GM18909 (cell line): ENCODE results near the gene SLC2A8.
A peak's percentile ranks its signal among the peaks of the same experiment; 100 is the strongest.

Source experiments
- ATAC-seq: cut with Tn5 transposase; IDR thresholded peaks from one replicate; pipeline ENCODE4 v1.9.1; 2021; ENCODE audit warnings: mild to moderate bottlenecking; ENCODE audit not compliant: unreplicated experiment, poor library complexity

The SLC2A8 gene

GRCh38 chr9:127399736-127400269 is 2.8 kb downstream of the SLC2A8 start:
- ATAC-seq = no peak

DNA sequence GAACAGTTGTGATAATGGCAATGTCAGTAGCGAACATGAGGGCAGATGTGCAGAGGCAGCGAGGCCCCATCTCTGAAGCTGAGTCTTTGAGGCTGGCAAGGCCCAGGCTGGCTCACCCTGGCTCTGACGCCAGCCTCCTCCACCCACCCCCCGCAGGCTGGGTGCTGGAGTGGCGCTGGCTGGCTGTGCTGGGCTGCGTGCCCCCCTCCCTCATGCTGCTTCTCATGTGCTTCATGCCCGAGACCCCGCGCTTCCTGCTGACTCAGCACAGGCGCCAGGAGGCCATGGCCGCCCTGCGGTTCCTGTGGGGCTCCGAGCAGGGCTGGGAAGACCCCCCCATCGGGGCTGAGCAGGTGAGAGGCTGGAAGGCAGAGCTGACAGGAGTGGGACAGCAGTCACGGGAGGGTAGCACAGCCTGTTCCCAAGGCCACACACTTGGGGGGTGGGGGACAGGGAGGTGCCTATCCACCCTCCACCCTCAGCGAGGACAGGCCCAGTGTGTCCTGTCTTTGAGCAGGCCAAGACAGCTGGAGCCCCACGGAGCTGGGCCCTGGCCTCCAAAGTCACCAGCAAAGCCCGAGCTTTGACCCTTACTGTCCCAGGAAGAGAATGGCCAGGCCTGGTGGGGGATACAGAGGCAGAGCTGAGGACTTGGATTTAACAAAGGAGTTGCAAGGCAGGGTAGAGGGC is 5.6 kb downstream of the SLC2A8 start:
- ATAC-seq = no peak

- no peak for ATAC-seq
These were observed 6.7 kb downstream of the SLC2A8 start for GRCh38 chr9:127403507-127404192.

- no peak for ATAC-seq
These were observed 7.7 kb downstream of the SLC2A8 start for GRCh38 chr9:127404631-127405030.

DNA sequence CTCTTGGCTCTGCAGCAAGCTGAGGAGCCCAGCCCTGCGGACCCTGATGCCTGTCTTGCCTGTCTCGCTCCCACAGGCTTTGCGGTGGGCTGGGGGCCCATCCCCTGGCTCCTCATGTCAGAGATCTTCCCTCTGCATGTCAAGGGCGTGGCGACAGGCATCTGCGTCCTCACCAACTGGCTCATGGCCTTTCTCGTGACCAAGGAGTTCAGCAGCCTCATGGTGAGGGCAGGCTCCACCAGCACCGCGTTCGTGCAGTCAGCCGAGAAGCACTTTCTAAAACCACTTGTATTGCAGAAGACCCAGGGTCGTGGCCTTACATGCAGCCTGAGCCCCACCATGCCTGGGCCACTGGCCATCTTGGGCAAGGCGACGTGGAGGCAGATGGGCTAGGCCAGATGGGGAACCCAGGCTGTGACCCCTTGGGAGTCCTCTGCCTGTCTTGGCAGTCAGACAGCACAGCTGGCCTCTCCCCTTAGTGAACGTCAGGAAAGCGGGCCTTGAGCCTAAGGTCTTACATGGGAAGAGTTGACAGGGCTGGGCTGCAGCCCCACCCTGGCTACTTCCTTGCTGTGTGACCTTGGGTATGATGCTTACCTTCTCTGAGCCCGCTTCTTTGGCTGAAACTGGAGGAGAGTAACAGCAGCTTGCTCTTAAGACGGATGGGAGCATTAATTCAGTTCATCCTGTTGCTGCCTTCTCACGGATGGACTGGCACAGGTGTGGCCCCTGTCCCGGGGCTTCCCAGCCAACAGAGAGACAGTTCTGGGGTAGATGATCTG is 8.6 kb downstream of the SLC2A8 start:
- ATAC-seq = no peak

- no peak for ATAC-seq
These were observed 10.0 kb downstream of the SLC2A8 start for GRCh38 chr9:127406799-127407491.

DNA sequence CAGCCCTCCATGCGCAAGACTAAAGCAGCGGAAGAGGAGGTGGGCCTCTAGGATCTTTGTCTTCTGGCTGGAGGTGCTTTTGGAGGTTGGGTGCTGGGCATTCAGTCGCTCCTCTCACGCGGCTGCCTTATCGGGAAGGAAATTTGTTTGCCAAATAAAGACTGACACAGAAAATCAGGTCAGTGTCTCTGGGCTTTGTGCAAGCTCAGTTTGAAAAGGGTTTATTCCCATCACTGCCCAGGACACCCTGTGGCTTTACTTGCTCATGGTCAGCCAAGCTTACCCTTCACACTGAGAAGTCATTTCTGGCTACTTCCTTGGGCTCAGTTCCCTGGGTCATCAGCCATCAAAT is 10.5 kb downstream of the SLC2A8 start:
- no peak for ATAC-seq

DNA sequence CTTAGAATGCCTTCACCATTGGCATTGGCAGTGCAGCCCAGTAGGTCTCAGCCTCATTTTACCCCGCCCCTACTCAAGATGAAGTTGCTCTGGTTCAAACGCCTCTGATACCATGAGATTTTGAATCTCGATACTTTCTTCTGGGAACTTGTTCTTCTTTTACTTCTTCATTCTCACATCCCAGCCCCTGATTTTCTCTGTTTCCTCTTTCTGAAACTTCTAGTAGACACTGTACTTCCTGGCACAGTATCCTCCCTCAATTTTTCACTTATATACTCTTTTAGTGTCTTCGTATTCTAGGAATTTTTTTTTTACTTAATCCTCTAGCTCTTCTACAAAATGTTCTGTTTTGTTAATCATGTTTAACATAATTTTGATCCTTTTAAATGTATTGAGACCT is 14.2 kb downstream of the SLC2A8 start:
- ATAC-seq = no peak

DNA sequence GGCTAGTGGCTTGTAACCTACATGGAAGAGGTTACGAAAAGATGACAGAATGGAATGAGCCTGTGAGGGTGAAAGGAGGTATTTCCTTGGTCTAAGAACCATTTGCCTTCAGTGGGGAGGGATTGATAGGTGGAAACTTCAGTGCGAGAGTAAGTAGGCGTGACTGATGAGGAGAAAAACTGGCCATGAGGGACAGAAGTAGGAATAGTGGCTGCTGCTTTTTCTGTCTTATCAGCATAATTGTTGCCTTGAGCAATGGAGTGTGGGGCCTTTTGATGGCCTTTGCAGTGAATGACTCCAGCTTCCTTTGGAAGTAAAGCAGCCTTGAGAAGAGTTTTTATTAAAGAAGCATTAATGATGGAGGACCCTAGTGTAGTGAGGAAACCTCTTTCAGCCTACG is 18.2 kb downstream of the SLC2A8 start:
- ATAC-seq = no peak

DNA sequence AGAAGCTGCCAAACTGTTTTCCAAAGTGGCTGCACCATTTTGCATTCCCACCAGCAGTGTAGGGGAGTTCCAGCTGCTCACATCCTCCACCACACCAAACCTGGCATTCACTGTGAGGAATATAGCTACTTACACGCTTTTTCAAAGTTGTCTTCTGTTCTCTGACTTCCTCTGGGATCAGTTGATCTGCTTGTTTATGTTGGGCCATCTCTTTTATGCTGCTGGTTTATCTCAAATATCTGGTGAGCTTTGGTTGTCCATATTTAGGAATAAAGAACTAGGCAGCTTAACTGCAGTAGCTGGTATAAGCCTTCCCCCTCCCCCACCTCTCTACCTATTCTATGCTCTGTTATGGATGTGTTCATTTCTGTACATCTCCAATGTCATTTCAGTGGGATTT is 18.7 kb downstream of the SLC2A8 start:
- no peak for ATAC-seq

DNA sequence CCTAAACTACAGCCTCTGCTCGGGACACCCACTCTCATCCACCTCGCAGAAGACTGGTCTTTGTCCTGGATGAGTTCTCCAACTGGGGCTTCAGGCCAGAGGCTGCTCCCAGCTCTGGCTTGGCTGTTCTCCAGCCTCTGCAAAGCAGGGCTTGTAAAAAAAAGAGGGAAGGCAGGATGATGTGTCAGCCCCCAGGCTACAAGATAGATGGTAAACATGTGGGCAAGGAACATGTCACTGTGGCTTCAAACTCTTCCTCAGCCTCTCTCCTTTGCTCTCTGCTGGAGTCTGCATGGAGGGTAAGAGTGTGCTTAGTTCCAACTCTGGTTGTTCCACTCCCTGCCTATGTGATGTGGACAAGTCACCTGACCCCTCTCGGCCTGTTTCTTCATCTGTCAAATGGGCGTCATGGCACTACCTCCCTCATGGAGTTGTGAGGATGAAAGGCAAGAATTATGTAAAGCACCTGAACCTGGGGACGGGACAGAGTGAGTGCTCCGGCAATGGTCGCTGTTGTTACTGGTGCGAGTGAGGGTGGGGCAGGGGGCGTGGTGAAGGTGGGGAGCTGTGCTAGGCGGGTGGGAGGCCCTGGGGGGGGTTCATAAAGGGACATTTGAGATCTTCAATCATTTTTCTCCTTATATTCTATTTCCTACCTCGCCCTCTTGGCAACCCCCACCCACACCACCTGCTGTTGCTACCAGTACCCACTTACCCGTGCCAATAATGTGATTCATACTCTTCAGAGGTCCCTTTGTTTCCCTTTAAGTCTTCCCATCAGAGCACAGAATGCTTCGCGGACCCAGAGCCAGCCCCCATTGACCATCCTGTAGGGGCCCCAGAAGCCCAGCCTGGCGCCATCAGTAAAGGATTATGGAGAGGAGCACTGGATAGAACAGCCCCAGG is 20.4 kb downstream of the SLC2A8 start:
- ATAC-seq = no peak

DNA sequence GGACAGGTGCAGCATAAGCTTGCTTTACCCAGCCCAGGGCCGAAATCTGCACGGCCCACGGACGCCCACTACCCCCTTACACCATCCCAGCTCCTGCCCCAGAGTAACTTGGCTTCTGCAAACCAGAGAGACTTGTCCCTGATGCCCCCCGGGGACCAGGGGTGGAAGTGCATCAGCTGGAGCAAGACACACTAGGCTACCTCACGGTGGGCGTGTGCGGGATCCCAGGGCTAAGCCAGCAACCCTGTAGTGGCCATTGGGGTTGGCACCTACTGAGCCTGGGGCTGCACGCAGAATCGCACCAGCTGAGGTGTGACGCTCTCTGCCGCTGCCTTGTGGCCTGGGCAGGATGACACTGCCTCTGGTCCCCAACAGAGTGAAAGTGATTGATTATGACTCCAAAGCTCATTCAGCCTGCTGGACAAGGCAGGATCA is 21.1 kb downstream of the SLC2A8 start:
- no peak for ATAC-seq

DNA sequence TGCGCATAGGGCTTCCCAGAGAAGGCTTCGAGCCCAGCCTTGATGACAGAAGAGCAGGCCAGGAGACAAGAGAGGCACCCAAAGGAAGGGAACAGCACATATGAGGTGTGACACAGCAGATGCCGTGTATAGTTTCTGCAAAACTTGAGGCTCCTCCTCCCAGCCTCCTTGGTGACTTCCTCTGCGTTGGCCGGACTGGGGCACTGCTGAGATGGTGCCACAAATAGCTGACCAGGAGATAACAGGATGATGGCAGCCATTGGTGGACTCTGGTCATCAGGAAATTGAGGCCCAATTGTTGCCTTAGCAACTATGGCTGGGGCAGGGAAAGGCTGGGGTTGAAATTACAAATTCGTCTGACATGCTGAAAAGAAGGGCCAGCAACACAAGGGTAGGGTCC is 22.4 kb downstream of the SLC2A8 start:
- no peak for ATAC-seq

GRCh38 chr9:127421057-127421456 is 24.1 kb downstream of the SLC2A8 start:
- ATAC-seq = no peak

GRCh38 chr9:127422133-127422782 is 25.3 kb downstream of the SLC2A8 start:
- ATAC-seq = no peak

GRCh38 chr9:127422787-127423186 is 25.8 kb downstream of the SLC2A8 start:
- ATAC-seq = no peak

GRCh38 chr9:127423476-127423933 is 26.5 kb downstream of the SLC2A8 start:
- no peak for ATAC-seq

DNA sequence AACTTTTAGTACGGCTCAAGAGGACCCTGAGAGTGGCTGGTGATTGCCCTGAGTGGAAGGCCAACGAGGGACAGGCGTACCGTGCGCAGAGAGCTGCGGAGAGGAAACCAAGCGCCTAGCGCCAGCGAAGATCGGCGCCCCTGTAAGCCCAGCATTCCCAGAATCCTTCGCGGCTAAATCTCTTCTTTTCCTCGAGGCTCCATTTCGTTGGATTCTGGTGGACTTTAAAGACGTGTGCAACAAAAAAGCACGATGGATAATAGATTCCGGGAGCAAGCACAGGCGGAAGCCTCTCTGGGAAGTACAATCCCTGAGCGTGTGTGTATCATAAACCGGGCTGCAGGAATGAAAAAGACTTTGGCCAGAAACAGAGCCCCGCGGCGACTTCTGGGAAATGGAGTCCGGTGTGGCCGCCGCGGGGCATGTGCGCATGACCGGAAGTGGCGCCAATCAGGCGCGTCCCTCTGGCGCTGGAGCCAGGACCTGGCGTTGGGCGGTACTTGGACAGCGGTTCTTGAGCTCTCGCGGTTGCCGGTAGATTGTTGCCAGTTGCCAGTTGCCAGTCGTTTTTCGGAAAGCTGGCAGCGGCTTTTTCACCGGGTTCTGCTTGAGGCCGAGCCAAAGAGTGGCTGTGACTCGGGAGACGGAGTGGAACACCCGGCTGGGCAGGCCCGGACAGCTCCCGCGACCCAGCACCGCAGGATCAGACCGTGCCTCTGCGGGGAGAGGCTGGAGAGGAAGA is 27.1 kb downstream of the SLC2A8 start, which contains the start of gene ZNF79:
Gene ZNF79 (plus strand): TSS at position 449 of the 742 bp plus-strand sequence. CDS start 406 bp downstream, outside the sequence.
- peak; percentile 86 for ATAC-seq
